GM18498 (cell line): ENCODE results near the gene OMG.
"Not testable (repeated sequence)": the region's sequence is repeated elsewhere in the genome, so short reads cannot be mapped to it uniquely, and the experiment has no call there.

ENCODE experiments used
- ATAC-seq: cut with Tn5 transposase; IDR thresholded peaks from one replicate; pipeline ENCODE4 v1.9.1; 2021; ENCODE audit warnings: mild to moderate bottlenecking, moderate library complexity; ENCODE audit not compliant: unreplicated experiment

OMG gene

GRCh38 chr17:31266042-31266441, 31.0 kb downstream of the OMG start:
- no peak for ATAC-seq

DNA sequence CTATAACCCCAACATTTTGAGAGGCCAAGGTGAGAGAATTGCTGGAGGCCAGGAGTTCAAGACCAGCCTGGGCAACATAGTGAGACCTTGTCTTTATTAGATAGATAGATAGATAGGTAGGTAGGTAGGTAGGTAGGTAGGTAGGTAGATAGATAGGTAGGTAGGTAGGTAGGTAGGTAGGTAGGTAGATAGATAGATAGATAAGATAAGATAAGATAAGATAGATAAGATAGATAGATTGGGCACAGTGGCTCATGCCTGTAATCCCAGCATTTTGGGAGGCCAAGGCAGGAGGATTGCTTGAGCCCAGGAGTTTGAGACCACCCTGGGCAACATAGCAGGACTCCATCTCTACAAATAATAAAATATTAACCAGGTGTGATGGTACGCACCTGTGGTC, 34.1 kb downstream of the OMG start:
- ATAC-seq: not testable (repeated sequence)

GRCh38 chr17:31261601-31262000, 35.4 kb downstream of the OMG start:
- no peak for ATAC-seq

DNA sequence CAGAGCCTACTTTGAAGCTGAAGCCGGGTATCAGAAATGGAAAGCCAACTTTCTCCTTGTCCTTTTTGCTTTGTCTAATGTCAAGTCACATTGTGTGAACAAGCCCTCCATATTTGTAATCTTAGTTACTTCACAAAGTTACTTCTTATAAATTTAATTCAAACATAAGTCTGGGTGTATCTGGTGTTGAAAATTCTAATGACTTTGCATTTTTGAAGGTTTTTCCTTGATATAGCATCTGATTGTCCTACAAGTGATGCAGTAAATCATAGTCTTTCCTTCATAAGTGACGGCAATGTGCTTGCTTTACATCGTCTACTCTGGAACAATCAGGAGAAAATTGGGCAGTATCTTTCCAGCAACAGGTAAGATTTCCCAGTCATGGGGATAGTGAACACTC, 36.9 kb downstream of the OMG start:
- ATAC-seq: no peak

DNA sequence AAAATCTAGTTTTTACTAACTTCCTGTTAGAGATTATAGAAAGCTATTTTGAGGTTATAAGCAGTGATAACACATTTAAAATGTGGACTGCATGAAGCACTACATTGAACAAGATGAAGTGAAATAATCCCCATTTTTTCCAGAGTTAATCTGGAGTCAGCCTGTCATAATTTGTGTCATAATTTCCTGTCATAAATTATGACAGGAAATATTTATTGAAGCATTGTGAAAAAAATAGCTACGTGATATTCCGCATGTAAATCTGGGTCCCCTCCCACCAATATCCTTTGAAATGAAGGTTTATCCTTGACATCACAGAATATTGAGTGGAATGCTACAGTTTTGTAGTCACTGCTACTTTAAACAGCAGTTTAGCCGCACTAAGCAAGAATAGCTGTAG, 40.1 kb downstream of the OMG start:
- ATAC-seq: no peak

GRCh38 chr17:31254654-31255053, 42.4 kb downstream of the OMG start:
- ATAC-seq: no peak

GRCh38 chr17:31252741-31253140, 44.3 kb downstream of the OMG start:
- ATAC-seq: no peak

GRCh38 chr17:31251970-31252328, 45.1 kb downstream of the OMG start:
- ATAC-seq: no peak

GRCh38 chr17:31251105-31251969, 45.7 kb downstream of the OMG start:
- no peak for ATAC-seq

GRCh38 chr17:31250229-31250628, 46.8 kb downstream of the OMG start:
- peak; percentile 55 for ATAC-seq

- ATAC-seq: no peak
Observed at GRCh38 chr17:31249835-31250141, 47.3 kb downstream of the OMG start.

DNA sequence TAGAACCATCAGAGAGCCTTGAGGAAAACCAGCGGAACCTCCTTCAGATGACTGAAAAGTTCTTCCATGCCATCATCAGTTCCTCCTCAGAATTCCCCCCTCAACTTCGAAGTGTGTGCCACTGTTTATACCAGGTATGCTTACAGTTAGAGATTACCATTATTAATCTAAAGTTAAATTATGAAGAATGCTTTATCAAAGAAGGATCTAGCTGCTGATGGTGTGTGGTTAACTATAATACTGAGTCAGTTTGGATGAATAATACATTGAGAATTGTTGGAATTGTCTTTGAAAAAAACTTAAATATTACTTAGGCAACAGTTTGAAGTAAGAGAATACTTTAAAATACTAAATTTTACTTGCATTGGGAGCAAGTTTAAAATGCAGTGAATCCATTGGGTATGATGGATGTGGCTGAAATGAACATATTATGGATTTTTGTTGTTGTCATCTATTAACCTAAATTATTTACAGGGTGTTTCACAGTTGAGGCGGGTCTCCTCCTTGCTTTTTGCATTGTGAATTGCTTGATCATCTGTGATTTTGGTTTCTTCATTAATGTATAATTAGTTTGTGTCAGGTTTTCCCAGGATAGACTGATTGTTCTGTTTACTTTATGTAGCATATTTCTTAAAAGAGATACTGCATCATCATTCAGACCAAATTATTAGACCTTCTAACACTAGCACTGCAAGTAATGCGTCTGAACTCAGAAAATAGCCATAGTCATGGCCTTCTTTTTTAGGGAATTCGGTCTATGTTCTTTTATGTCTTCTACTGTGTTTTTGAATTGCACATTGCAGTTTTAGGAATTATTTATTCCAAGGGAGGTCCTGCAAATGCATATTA, 47.8 kb downstream of the OMG start:
- ATAC-seq: no peak
